HG03175 (cell line): ENCODE results near the gene FAM163A.
A peak's percentile ranks its signal among the peaks of the same experiment; 100 is the strongest.

Experiments
- ATAC-seq: cut with Tn5 transposase; IDR thresholded peaks from one replicate; pipeline ENCODE4 v1.9.1; 2021; ENCODE audit warnings: mild to moderate bottlenecking, moderate library complexity; ENCODE audit not compliant: unreplicated experiment

The FAM163A gene

DNA sequence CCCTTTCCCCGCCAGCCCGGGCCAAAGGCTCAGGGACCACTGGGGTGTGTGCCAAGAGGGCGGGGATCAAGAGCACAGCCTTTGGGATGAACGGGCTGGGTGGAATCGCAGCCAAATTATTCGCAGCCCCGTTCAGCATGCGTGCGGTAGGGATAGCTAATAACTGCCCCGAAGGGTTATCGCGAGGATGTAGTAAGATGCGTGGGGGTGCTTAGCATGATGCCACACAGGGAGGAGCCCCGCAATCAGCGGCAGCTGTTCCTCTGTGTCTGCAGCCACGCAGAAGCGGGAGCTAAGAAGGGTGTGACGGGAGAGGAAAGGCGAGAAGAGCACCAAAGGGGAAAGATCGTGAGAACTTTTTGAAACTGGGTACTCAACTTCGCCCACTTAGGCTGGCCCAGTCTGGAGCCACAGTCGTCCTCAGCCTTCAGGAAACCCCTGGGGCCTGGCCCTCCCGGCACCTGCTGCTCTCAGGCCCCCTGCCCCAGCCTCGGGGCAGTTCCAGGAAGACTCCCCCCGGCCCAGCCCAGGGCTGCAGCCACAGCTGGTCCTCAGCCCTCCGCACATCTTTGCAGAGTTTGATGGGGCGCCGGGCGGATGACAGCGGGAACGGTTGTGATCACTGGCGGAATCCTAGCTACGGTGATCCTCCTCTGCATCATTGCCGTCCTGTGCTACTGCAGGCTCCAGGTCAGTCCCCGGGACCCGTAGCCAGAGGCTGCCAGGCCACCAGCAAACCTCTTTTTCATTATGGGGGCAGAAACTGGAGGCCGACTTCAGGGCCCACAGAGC lies 69.6 kb downstream of the FAM163A start:
- no peak for ATAC-seq

DNA sequence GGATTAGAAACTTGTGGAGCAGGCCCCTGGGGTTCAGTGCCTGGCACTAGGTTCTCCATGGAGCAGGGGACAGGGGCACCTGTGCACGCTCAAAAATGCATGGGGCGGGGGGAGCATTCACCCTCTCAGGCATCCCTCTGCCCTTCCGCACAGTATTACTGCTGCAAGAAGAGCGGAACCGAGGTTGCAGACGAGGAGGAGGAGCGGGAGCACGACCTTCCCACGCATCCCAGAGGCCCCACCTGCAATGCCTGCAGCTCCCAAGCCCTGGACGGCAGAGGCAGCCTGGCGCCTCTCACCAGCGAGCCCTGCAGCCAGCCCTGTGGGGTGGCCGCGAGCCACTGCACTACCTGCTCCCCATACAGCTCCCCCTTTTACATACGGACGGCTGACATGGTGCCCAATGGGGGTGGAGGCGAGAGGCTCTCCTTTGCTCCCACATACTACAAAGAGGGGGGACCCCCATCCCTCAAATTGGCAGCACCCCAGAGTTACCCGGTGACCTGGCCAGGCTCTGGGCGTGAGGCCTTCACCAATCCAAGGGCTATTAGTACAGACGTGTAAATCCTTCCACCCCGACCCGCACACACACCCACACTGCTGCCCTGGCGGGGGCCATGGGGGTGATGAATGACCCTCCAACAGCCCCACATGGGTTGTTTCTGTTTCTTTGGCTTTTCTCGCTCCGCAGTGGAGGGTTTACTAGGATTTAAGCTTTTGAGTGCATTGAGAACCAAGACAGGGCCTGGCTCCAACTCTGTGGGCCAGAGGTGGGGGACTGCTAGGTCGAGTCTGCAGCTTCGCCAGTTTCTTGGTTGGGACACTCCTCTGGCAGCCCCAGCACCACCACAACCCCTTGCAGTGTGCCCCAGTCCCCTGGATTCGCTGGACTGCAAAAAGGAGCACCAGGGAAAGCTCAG lies 70.8 kb downstream of the FAM163A start:
- ATAC-seq, result no peak

DNA sequence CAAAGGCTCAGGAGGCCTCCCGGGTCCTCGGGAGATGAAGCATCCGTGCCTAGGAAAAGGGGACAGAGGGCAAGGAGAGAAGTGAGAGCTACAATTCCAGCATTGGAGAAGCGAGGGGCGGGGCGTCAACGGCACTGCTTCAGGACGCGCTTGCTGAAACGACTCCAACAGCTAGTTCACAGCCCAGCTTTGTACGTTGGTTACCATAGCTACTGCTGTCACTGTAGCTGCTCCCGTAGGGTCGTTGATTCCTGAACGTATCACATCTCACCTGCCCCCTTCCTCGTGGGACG lies 71.4 kb downstream of the FAM163A start:
- ATAC-seq, result peak; percentile 31

DNA sequence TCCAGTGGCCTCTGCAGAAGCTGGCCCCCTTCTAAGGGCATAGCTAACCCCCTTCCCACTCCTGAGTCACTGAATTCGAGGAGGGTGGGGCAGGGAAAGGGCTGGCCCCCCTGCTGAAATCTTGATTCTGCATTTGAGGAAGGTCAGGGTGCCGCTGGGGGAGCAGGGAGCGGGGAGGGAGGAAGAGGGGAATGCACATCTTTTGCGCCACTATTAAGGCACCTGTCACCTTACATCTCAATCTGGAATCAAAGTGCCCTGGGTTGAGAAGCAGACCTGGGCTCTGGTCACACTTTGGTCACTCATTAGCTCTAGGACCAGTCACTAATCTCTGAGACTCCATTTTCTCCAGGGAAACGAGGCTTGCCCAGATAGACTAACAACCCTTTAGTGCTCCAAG lies 72.5 kb downstream of the FAM163A start:
- no peak for ATAC-seq

DNA sequence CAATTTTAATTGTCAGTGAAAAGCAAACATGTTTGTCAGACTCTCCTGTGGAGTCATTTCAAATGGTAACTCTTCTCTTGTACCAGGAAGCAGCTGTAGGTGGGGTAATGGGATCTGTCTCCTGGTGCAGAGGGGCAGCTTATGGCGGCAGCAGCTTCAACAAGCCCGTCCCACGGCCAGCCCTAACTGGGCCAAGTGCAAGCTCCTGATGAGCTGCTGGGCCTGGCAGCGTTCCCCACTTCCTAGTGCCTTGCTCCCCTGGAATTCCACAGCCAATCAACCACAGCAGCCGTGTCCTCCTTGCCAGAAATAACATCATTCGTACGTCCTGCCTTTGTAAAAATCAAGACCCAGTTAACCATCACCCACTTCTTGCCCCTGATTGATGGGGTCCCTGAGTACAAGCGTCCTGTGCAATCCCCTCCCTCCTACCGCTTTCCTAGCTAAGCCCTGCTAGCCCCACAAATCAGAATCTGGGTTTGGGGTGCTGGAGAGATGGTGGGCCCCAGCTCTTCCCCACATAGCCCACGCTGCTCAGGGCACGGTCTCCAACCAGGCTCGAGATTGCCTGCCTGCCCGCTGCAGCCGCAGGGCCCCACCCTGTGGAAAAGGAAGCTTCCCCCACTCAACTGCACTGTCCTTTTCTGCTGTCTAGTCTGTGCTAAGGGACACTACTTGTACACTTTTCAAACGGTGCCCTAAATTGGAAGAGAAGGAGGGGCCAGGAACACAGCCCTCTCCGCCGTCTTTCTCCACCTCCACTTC lies 73.3 kb downstream of the FAM163A start:
- no peak for ATAC-seq

DNA sequence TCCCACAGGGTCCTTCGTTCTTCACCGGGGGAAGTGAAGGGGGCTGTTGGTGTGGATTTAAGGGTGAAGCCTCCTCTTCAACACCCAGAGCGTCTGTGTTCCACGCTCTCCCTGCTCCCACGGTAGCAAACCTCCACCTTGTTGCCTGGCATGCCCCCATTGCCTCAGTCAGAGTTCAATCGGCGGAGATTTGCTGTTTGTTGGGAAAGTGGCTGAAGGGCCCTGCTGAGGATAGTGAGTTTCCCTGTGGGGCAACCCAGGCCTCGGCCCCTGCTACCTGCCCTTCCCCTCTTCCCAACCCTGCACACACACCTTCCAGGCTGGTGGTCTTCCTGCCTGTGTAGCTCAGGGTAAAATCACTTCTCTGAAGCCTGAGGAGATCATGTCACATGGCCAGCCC lies 74.0 kb downstream of the FAM163A start:
- ATAC-seq, result no peak

DNA sequence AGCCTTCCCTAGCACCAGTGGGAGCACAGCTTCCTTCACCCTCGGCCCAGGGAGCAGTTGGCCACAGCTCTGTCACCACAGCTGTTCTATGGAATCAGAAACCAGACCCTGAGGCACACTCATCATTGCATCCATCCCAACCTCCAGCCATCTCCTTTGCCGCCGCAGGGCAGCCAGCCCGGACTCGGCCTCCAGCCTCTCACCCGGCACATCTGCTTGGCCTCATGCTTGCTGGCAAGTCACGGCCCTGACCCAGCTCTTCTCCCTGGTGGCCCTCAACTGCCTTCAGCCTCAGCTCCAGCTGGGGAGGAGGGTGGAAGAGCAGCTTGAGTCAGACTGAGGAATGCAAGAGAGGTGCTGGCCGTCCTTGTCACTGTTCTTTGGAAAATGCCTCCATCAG lies 74.7 kb downstream of the FAM163A start:
- ATAC-seq, result no peak

DNA sequence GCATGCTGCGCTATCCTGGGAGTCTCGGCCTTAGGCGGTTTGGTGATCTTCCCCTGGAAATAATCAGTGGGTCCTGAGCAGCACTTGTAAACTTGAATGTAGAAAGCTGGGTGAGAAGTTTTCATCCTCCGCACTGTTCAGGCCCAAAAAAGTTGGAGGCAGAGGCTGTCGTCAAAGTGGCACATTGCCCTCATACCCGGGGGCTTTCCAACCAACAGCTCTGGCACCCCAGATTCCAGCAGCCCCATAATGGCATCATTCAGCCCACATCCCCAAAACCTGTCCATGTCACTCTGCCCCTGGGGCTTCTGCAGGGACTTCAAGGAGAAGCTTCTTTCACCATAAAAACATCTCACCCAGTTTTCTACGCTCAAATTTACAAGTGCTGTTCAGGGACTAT lies 75.2 kb downstream of the FAM163A start:
- ATAC-seq, result no peak

DNA sequence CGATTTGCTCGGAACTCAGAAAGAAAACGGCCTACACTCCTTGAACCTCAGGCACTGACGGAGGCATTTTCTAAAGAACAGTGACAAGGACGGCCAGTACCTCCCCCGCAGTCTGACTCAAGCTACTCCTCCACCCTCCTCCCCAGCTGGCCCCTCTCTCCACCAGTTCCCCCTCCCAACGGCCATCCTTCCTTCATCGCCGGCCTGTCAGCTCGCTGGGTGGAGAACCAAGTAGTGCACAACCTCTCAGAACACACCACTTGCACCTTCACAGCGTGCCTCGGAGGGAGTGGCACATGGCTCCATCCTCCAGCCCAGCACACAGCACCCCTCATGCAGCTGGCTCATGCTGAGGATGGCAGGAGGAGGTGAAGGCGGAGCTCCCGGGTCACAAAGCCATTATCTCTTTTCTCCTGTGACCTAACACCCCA lies 75.7 kb downstream of the FAM163A start:
- ATAC-seq, result no peak

DNA sequence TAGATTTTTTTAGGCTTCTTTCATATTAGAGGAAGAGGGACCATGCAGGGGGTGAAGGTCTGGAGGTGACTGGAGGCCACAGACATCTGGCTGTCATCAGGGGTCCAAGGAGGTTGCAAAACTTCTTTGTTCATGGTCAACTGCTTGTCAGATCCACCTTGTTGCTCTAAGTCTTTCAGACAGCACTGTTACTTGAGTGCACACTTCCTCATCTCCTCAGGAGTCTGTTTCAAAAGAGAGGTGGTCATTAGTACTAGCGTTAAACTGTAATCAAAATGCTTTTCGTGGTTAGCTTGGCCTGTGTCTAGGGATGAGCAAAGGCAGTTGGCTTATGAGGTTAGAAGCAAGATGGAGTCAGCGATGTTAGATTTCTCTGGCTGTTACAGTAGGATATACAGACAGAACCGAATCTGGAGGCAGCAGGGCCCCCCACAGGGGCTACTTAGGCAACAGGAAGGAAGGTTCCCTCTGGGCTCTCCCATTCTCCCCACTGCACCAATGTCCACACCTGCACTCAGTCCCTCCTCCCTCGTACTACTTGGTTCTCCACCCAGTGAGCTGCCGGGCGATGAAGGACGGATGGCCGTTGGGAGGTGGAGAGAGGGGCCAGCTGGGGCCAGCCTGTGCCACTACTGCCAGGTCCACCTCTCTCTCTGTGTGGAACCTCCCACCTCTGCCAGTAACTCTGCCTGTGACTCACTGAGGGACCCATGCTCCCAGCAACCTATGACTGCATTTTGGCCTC lies 77.3 kb downstream of the FAM163A start:
- no peak for ATAC-seq

DNA sequence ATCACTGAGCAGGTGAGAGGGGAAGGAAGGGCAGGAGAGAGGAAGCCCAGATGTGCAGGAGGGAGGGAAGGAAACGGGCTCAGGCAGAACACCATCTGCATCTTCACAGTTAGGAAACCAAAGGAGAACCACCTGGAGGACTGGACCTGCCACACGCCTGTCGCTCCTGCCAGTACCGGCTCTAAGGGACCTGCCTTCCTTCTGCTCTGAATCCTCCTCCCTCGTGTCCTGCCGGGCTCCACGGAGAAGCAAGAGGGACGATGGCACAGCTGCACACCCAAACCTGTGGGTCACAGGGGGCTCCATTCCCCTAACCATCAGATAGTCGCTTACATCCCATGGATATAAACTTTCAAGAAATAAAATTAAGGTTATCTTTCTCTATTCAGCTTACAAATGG lies 78.4 kb downstream of the FAM163A start:
- ATAC-seq, result no peak

DNA sequence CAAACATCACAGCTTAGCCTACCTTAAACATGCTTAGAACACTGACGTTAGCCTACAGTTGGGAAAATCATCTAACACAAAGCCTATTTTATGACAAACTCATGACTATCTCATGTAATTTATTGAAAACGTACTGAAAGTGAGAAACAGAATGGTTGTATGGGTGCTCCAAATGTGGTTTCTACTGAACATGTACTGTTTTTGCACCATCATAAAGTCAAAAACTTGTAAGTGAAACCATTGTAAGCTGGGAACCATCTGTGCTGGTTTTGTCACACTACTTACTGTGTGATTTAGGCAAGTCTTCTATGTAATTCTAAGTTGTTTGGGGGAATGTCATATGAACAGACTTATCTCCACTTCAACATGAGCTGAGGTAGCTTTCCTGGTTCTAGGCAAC lies 79.0 kb downstream of the FAM163A start:
- ATAC-seq, result no peak

DNA sequence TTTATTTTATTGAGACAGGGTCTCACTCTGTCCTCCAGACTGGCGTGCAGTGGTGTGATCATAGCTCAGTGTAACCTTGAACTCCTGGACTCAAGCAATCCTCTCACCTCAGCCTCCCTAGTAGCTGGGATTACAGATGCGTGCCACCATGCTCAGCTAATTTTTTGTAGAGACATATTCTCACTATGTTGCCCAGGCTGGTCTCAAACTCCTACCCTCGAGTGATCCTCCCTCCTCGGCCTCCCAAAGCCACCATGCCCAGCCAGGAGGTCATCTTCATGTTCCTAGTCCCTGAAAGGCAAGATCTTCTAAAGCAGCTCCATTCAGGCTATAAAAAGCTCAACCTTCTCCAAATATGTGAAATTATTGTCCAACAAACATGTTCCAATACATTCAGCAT lies 80.6 kb downstream of the FAM163A start:
- no peak for ATAC-seq

DNA sequence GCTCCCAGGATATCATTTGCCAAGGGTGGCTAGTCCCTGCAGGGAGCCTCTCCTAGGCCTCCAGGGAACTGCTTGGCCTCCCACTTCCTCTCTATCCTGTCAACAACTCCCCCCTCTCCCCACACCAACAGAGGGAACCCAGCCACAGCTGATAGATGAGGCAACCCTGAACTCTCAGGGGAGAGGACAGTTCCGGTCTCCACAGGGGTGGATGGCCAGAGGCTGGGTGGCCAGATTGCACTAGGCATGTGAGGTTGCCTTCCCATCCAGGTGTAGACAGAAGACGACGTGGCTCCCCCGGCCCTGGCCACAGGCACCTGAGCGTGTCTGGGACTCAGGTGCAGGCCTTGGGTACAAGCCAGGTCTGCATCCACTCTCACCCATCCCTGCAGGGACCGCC lies 81.2 kb downstream of the FAM163A start:
- no peak for ATAC-seq

DNA sequence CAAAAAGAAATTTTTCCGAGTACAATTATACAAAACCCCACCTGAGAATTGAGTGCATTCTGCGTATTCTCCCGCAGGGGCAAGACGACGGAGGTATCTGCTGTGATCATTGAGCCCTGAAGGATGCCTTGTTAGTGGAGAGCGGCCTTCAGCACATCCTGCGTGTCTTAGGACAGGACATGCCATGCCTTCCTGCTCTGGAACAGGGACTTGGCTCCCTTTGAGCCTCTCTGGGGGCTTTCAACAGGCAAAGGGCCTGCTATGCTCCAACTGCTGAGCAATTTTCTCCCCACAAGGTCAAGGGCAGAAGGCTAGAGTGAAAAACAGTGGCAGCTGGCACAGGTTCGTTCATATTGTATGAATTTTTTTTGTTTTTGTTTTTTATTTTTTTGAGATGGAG lies 82.1 kb downstream of the FAM163A start:
- ATAC-seq, result no peak

DNA sequence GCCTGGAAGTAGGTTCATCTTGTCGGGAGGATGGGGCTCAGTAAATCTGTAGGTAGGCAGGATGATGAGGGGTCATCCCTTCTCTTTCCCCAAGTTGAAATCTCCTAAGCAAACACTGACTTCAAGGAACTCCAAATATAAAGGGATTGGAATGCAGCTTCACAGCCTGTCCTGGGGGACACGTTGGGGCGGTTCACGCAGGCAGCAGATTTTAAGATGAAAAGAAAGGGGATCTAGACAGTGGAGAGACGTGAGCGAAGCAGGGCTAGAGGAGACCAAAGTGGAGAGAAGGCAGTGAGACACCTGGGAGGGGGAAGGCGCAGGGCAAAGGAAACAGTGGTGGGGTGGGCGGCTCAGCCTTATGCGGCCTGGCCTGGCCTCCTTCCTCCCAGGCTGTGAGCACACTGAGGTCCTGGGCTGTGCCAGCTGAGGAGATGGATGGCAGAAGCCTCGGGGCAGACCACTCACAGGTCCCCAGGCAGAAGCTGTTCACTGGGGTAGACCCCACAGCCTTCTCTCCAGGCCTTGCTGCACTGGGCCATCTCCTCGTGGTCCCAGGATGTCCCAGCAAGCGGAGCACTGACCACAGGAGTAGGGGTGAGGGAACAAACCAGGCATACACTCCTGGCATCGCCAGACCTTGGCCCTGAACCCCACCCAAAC lies 82.8 kb downstream of the FAM163A start:
- ATAC-seq, result no peak

DNA sequence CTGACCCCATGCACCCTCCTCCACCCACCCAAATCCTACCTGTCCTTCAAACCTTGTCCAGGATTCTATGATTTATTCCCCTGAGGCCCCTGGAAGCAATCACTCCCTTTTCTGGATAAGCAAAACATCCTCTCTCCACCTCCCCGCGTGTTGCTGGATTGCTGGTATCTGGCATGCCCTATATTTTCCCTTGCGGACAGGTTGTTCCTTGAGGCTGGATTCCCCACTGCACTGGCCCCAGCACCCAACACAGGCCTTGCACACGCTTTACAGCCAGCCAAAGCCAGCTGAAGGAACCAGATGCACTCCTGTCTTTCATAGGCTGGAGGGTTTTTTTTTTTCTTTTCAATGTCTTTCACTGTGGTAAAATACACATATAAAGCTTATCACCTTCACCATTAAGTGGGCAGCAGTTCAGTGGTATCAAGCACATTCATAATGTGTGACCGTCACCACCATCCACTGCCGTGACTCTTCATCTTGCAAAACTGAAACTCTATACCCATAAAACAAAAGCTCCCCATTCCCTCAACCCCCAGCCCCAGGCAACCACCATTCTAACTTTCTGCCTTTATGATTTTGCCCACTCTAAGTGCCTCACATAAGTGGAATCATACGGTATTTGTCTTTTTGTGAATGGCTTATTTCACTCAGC lies 83.7 kb downstream of the FAM163A start:
- no peak for ATAC-seq

DNA sequence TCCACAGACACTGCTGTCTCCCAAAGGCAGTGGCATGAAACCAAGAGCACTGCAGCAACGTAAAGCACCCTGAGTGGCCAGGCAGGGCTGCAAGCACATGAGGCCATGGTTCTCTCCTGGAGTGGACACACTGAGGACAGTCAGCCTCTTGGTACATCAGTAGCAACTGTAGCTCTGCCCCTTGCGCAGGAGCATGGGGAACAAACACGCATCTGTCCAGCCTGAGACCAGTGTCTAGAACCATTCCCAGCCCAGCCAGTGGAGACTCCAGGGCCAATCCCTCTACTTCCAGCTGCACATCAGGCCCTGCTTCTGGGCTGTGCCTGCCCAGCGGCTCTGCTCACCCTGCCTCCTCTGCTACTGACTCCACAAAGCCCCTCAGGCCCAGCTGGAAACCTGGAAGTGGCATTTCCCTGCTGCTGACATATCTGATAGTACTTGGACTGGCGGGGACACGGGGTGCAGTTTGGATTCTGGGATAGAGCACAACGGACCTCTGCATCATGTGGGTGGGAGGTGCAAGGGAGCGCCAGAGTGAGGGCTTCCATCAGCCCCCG lies 85.5 kb downstream of the FAM163A start:
- no peak for ATAC-seq

DNA sequence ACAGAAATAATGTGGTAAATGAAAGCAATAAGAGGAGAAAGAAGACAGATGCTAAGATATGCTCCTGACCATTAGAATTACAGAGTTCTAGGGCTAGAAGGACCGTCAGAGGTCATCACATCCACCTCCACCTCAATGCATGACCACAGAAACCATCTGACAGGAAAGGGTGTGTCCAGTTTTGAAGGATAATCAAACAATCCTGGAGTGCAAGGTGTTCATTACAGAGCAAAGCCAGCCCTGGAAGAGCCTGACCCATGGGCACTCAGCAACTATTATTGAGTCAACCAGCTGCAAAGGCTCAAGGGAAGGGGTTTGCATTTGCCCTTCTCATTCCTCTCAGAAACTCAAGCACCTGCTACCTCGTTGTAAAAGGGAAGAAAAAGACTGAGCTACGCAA lies 88.1 kb downstream of the FAM163A start:
- no peak for ATAC-seq
